GM18909 (cell line): Measurements from ENCODE around the gene UBE2G1.

Source experiments
- ATAC-seq: cut with Tn5 transposase; IDR thresholded peaks from one replicate; pipeline ENCODE4 v1.9.1; 2021; ENCODE audit warnings: mild to moderate bottlenecking; ENCODE audit not compliant: unreplicated experiment, poor library complexity

UBE2G1 gene

DNA sequence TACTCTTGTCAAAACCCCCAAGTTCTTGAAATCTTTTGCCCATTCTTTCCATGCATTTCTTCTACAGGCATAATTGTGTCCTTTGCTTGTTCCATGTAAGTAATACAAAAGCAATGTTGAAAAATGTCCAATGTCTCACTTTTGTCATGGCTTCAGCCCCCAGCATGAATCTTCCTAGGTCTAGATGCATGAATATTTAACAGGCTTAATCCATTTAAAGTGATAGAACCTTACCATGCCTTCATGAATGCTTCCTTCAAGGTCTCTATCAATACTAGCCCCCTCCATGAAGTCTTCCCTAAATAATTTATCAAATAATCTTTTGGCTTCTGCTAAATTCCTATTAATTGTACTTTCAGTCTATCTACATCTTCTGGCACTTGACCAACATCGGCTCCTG is 56.6 kb downstream of the UBE2G1 start:
- no peak for ATAC-seq

DNA sequence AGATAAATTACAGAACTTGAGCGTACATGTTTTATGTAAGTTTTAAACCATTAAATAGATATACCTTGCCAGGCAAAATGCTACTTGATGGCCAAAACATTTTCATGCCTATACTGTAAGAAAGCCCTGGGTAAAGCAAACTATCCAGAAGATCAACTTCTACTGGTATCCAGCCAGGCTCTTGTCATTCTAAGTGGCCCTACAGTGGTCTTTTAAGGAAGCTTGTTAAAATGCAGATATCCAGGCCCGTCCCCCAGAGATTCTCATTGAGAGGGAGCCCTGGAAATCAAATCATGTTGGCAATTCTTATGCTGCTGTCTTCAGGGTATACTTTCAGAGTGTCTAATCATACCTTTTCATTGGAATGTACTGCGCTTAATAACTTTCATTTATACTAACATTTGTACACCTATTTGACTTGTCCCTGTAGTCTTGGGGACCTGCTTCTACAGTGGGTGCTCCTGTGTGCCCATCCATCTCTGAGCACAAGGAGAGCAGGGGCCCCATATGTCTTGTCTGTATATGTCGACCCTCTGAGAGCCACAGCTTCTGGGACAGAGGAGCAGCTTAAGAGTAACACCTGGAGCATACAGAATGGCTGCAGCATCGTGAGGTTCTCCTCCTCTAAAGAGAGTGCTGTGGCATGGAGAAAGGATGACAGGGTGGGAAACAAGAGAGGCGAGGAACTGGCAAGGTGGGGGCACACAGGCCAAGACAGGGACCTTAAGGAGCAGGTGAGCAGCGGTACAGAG is 59.1 kb downstream of the UBE2G1 start:
- ATAC-seq: no peak

DNA sequence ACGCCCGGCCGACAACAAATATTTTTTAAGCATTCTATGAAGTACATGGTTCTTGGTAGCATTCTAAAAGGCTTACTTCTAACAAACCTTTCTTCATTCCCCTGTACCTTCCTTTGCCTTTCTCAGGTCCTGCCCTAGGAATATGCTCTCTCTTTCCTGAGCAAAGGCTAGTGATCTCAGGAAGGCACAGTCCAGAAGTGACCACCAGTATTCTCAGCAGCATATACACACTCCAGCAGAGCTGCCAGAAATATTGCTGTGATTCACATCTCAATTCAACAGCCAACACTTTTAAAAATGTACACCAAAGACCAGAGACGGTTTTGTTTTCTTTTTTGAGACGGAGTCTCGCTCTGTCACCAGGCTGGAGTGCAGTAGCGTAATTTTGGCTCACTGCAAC is 61.3 kb downstream of the UBE2G1 start:
- ATAC-seq: no peak

DNA sequence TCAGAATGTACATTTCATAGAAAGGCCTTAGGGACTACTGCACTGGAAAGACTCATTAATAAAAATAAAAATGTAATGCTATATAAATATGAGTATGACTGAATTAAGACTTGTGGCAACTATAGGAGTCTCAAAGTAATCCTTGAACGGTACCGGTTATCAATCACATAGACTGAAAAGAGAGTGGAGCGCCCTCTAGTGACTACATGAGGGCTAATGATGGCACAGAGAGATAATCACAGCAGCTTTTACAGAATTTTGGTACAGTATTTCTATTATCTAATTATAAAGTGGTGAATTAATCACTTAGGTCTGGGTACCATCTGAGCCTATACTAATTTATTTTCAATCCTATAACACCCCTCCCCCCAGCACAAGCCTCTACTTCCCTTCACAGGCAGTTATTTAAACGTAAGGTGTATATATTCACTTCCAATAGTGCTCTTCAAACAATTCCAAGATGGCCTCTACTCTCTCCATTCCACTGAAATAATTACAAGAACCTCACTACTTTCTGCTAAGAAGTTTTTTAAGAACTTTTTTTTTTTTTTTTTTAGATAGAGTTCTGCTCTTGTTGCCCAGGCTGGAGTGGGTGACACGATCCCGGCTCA is 62.0 kb downstream of the UBE2G1 start:
- no peak for ATAC-seq

DNA sequence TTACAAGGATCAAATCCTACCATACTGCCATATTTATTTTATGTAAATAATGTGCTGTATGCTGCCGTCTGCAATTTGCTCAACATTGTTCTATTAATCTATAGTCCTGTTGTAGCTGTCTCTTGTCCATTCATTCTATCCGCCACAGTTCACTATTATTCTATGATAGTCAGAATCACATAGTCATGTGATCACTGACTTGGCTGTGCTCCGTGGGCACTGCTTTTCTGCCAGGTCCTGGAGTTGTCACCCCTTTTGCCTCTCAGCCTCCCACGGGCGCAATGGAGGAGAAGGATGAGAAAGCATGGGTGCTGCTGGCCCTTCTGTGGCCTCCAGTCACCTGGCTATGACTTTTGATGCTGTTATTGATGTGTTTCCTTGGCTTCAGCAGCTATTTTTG is 65.4 kb downstream of the UBE2G1 start:
- no peak for ATAC-seq

DNA sequence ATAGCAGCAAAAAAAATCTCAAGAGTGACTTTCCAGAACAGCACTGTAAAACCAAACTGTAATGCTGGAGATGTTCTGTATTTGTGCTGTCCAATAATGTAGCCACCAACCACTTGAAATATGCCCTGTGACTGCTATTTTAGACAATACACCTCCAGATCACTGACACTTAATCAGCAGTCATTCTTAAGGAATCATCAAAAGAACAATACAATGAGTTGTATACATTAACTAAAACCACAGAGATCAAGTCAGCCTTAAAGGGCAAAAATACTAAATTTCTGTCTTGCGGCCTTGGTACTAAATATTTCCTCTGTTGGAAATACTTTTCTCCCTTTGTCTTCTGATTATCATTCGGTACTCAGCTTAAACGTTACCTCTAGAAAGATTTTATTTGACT is 69.1 kb downstream of the UBE2G1 start:
- ATAC-seq: no peak

DNA sequence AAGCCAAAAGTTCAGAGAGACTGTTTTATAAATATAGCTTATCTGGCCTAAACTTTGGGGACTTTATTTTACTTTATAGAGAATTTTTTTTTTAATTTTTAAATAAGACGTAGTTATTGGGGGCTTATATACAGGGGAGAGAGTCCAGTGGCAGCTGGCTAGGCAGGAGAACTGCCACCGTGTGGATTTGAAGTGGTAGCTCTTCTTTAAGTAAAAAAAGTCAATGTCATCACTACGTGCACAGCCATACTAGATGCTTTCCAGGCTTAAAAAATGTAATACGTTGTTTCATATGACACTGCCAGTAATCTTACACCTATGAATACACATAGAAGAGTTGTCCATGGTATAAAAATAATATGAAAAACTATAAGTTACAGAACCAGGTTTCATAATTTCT is 70.8 kb downstream of the UBE2G1 start:
- no peak for ATAC-seq

DNA sequence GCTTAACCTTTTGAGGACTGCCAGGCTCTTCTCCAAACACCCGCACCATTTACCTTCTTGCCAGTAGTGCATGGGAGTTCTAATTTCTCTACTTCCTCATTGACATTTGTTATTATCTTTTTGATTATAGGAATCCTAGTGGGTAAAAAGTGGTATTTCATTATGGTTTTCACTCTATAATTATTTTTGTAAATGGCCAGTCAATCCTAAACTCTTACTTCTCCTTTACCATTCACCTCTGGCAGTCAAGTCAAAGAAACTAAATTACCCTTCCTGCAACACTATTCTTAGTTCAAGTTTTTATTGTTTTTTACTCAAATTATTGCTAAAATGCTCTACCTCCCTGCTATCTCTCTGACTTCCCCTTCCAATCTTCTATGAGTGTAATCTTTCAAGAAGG is 72.9 kb downstream of the UBE2G1 start:
- no peak for ATAC-seq

DNA sequence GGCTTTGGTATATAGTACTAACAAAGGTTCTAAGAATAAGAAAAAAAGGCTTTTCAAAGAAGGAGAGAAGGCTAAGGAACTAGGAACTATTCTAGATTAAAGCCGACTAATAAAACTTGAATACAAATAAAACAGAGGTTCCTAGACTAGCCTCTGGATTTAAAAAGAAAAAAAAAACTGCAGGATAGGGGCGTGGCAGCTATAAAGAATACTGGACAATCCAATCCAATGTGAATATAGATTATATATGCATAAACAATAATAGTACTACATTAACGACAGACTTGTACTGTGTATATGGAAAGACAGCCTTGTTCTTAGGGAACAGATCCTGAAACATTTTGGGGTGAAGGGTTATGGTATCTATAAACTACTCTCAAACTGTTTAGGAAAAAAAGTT is 78.8 kb downstream of the UBE2G1 start:
- no peak for ATAC-seq

DNA sequence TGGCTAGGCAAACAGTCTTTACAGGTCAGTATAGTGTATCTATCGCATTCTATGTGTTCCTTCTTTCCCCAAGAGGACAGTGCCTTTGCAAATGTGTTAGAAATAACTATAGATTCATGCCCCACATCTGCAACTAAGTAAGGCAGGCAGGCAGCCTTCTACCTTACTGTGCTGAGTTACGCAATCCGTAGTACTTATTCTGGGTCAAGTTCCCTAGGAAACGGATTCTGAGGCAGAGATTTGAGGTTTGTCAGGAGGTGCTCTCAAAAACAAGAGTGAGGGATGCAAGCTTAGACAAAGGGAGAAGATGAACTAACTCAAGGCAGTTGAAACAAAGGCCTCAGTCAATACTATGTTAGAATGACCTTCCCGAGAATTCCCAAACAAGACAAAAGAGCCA is 90.0 kb downstream of the UBE2G1 start:
- no peak for ATAC-seq

DNA sequence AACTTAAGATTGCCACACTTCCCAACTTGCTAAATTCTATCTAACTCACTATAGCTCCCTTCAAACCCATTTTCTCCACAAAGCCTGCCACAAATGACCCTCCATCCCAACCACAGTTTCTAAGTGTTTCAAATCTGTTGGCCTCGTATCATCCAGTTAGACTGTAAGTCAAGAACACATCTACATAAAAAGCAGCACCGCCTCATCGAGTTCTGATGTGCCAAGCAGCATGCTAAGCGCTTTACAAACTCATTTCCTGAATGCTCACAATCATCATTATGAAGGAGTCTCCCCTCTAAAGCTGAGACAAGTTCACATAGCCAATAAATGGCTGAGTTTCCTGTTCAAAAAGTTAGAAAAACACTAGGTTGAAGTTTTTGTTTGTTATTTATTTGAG is 93.5 kb downstream of the UBE2G1 start:
- no peak for ATAC-seq

DNA sequence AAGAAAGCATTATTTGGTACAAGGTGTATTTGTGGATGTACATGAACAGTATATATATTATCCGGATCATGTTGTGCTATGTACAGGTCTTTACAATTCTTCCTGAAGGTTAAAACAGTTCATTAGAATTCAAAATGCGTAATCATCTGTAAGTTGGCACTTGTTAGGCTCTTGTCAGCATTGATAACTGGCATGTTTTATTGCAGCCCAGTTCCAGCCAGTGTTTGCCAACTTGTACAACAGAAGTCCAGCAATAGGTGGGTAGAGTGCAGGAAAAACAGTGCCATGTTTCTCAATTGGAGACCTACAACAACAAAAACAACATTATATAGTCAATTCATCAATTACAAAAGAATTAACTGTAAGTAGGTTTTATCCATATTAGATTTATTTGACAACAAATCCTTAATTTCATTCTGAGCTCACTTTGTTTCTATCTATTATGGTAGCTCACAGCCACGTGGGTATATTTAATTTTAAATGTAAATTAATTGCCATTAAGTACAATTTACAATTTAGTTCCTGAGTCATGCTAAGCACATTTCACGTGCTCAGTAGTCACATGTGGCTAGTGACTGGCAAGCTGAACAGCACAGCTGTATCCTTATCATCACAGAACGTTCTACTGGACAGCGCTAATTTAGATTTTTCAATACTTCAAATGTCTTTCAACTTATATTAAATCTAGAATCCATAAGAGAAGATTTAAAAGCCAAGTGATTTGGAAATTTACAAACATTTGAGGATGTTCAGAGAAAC is 94.1 kb downstream of the UBE2G1 start:
- ATAC-seq: no peak

DNA sequence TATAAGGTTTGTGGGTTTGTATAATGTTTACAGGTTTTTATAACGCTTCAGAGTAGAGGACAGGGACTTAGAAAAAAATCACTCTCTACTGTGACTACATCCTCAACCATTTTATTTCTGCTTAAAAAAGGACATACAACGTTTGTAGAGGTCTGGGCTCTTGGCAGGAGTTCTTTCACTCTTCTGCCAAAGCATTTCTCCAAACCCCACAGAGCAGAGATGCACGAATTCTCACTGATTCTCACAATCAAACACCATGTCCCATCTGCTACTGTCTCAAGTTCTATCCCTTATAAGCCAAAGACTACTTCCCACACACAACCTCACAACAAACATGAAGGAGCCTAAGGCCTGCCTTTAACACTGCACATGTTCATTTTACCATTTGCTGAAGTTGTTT is 95.7 kb downstream of the UBE2G1 start:
- ATAC-seq: no peak

DNA sequence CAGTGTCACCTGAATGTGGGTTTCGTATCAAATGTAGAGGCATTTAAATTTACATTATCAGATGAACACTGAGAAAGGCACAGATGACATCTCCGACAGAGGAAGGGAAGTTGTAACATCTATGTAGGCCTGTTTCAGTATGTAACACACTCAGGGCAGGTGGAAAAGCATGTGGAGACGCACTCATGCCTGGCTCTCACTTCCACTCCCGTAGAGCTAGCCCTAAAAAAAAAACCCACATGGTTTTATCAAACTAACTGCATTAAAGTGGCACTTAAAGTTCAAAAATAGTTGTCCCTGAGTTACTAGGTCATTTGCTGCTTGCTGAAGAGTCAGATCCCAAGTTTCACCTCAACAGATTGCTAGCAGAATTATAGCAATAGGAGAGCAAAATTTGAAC is 96.6 kb downstream of the UBE2G1 start:
- no peak for ATAC-seq

DNA sequence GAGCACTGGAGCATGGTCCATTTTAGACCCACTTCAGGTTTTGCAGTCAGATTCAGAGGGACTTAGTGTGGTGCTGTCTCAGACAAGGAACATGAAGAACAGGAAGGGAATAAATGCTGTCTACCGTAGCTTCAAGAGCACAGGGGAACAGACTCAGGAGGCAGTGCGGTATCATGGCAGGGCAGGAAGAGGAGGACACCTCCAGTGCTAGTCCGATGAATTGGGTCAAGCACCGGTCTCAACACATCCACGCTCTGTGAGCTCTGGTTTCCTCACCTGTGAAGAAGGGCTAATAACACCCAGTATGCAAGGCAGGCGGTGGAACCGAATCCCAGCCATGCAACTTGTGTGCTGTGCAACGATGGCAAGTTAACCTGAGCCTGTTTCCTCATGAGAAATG is 99.1 kb downstream of the UBE2G1 start:
- ATAC-seq: no peak

DNA sequence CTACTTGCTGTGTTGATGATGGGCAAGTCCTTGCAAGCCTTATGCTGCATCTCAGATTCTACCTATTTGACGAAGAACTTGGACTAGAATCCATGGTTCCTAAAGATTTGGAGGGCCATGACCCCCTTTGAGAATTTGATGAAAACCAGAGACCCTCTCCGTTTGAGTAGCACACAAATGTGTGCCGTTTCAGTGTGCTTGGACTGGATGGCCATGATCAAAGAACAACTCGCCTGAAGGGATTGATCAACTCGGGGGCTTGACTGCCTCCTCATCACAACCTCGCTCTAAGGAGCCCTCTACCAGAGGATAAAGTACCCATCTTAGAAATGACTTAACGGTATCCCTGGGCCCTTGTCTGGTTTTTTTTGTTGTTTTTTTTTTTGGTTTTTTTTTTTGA is 99.9 kb downstream of the UBE2G1 start:
- ATAC-seq: no peak

DNA sequence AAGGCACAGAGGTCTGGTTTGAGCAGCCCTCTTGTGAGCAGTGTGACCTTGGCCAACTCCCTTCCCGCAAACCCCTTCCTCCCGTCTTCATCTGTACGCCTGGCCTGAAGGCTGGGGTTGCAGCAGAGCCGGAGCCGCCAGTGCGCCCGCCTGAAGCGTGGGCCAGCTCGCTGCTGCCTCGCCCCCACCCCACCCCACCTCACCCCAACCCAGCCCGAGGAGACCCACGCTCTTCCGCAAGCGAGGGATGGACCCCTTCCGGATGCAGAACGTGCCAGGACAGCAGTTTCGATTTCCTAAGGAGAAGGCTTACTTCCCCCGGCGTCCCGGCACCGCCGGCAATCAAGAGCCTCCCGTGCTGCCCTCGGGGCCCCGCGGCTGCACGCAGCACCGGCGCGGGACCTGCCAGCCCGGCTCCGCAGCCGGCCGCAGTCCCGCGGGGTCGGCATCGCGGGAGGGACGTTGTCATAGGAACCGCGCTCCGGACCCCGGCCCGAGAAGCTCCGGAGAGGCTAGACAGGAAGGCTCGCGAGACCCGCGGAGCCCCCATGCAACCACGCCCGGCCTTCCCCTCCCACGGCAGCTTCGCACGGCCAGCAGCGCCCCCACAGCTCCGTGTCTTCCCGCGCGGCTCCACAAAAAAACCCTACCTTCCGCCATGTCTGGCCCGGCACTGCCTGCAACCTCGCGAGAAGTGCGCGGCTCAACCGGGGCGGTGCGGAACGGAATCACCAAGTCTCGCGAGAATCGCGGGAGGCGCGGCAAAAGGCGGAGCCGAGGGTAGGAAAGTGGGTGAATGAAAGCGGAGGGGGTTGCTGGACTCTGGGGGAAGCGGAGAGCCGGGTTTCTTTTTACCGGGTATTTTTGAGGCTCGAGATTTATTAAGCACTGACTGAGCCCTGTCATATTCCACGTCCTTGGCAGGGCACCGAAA is 102.9 kb downstream of the UBE2G1 start, which contains the start of gene ANKFY1:
Gene ANKFY1, minus strand, starts transcription at position 698 of the 934 bp plus-strand sequence. Its CDS starts 38 bp downstream, at position 660.
- peak; percentile 90 for ATAC-seq

DNA sequence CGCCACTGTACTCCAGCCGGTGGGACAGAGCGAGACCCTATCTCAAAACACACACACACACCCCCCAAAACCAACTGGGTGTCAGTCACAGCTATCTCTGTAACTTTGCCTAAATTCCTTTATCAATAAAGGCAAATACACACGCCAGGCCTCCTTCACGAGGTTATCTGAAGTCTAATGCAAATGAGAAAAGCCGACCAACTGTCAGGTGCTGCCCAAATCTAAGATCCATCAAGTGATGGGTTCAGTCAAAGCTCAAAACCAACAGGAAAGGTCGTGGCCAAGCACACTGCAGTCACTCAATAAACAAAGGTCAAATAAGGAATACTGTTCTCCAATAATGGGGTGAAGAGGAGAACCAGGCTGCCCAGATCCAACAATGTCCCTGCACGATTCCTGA is 103.8 kb downstream of the UBE2G1 start:
- ATAC-seq: no peak

DNA sequence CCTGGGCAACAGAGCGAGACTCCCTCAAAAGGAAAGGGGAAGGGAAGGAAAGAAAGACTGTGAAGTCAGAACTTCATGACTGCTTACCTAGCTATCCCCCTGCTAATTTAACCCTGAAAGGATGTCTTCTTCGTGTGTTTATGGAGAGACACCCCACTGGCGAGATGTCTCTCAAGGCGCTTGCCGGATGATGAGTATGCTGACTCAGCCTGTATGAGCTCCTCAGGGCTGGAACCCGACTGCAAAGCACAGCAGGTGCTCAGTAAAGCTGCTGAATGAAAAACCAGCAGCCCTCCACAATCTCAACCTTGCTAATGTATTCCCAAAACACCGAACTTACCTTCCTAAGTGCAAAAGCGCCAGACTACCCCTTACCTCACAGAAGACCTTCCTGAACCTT is 105.0 kb downstream of the UBE2G1 start:
- no peak for ATAC-seq

DNA sequence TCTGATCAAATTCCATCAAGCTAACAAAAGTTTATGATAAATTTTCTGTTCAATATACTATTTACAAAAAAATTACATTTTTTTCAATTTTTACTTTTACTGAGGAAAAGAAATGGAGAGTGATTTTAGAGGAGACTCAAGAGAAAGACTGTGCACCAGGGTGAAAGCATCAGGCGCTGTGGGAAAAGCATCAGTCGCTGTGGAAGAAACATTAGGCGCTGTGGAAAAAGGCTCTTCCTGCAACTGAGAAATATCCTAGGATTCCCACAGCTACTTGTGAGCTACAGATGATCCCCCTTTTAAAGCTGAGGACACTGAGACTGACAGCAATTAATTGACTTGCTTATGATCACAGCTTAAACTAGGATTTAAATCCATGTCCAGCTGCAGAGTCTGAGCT is 107.6 kb downstream of the UBE2G1 start:
- ATAC-seq: no peak
